ENCODE data around the gene TRMT112. TPM values are rescaled to one million over a fixed set of nuclear protein-coding genes. Genes with fewer than 3 reads are reported as not detected.

Gene TRMT112
- polyA plus RNA-seq, 1 donor from 2014 or later, result 335 TPM

GRCh38 chr11:64353715-64354506 is 36.6 kb upstream of the TRMT112 start:
- H2AFZ ChIP-seq (ENCODE audit: low read depth, low read length), result no peak overlapping the region
- no peaks in the 10 kb centered on the region for H3K9me3 ChIP-seq (ENCODE audit: low read length)
- H3K4me2 ChIP-seq (ENCODE audit: low read length), result no peak overlapping the region
- H3K4me3 ChIP-seq (ENCODE audit: low read length), result no peak overlapping the region
- TF ChIP-seq RAD21 (conservative IDR thresholded peaks at IDR 0.05), result no peak
- TF ChIP-seq EP300 (conservative IDR thresholded peaks at IDR 0.05; ENCODE audit: poor library complexity, severe bottlenecking), result no peak
- no peak for TF ChIP-seq MXI1 (conservative IDR thresholded peaks at IDR 0.05; ENCODE audit: poor library complexity, severe bottlenecking)
- no peak for TF ChIP-seq EZH2 (IDR thresholded peaks at IDR 0.05; ENCODE audit: borderline replicate concordance, insufficient read depth, low read length, poor library complexity, severe bottlenecking)
- TF ChIP-seq REST (IDR thresholded peaks at IDR 0.05; ENCODE audit: borderline replicate concordance), result no peak
- TF ChIP-seq POLR2AphosphoS5 (IDR thresholded peaks at IDR 0.05), result no peak
- no peak for TF ChIP-seq CTCF (IDR thresholded peaks at IDR 0.05; ENCODE audit: poor library complexity, severe bottlenecking)
- no peak for TF ChIP-seq SMC3 (conservative IDR thresholded peaks at IDR 0.05; ENCODE audit: poor library complexity)
- TF ChIP-seq TAF1 (IDR thresholded peaks at IDR 0.05; ENCODE audit: low read depth), result no peak
- no peak overlapping the region for H3K9ac ChIP-seq (ENCODE audit: low read length)
- no peaks in the 10 kb centered on the region for H3F3A ChIP-seq (ENCODE audit: insufficient read depth, low read length, poor library complexity, severe bottlenecking)
- H3K79me2 ChIP-seq (replicated peaks; ENCODE audit: insufficient read depth, low read length), result no peaks in the 10 kb centered on the region
- no peaks in the 10 kb centered on the region for H4K20me1 ChIP-seq (ENCODE audit: insufficient read depth)
- no peaks in the 10 kb centered on the region for H3K27me3 ChIP-seq (ENCODE audit: insufficient read depth, low read depth, low read length)
- H3K36me3 ChIP-seq (ENCODE audit: insufficient read depth, low read length), result no peaks in the 10 kb centered on the region
- no peak overlapping the region for H3K27ac ChIP-seq (ENCODE audit: low read length)
- no peaks in the 10 kb centered on the region for H3K9me2 ChIP-seq (ENCODE audit: insufficient read depth, low read length)

- no peak overlapping the region for H3K4me3 ChIP-seq (ENCODE audit: low read length)
- no peaks in the 10 kb centered on the region for H3K79me2 ChIP-seq (replicated peaks; ENCODE audit: insufficient read depth, low read length)
- no peak overlapping the region for H3K4me2 ChIP-seq (ENCODE audit: low read length)
- H3K27me3 ChIP-seq (ENCODE audit: insufficient read depth, low read depth, low read length), result no peaks in the 10 kb centered on the region
- H3K9me2 ChIP-seq (ENCODE audit: insufficient read depth, low read length), result no peaks in the 10 kb centered on the region
- TF ChIP-seq SMC3 (conservative IDR thresholded peaks at IDR 0.05; ENCODE audit: poor library complexity) (no peak), EZH2 (IDR thresholded peaks at IDR 0.05; ENCODE audit: borderline replicate concordance, insufficient read depth, low read length, poor library complexity, severe bottlenecking) (no peak), TAF1 (IDR thresholded peaks at IDR 0.05; ENCODE audit: low read depth) (no peak), EP300 (conservative IDR thresholded peaks at IDR 0.05; ENCODE audit: poor library complexity, severe bottlenecking) (no peak), REST (IDR thresholded peaks at IDR 0.05; ENCODE audit: borderline replicate concordance) (no peak), POLR2AphosphoS5 (IDR thresholded peaks at IDR 0.05) (no peak), MXI1 (conservative IDR thresholded peaks at IDR 0.05; ENCODE audit: poor library complexity, severe bottlenecking) (no peak), RAD21 (conservative IDR thresholded peaks at IDR 0.05) (no peak), CTCF (IDR thresholded peaks at IDR 0.05; ENCODE audit: poor library complexity, severe bottlenecking) (no peak)
- no peak overlapping the region for H3K27ac ChIP-seq (ENCODE audit: low read length)
- no peaks in the 10 kb centered on the region for H4K20me1 ChIP-seq (ENCODE audit: insufficient read depth)
- no peak overlapping the region for H3K9ac ChIP-seq (ENCODE audit: low read length)
- H3K36me3 ChIP-seq (ENCODE audit: insufficient read depth, low read length), result no peaks in the 10 kb centered on the region
- no peak overlapping the region for H2AFZ ChIP-seq (ENCODE audit: low read depth, low read length)
- no peaks in the 10 kb centered on the region for H3K9me3 ChIP-seq (ENCODE audit: low read length)
- H3F3A ChIP-seq (ENCODE audit: insufficient read depth, low read length, poor library complexity, severe bottlenecking), result no peaks in the 10 kb centered on the region
These were observed 35.8 kb upstream of the TRMT112 start for GRCh38 chr11:64352995-64353714.
